Ascending aorta (tissue), 2 donors: Measurements from ENCODE around the gene R3HDM2. TPM values are rescaled to one million over a fixed set of nuclear protein-coding genes. Genes with fewer than 3 reads are reported as not detected.
A peak's percentile ranks its signal among the peaks of the same experiment; 100 is the strongest.
"Not testable (repeated sequence)": the region's sequence is repeated elsewhere in the genome, so short reads cannot be mapped to it uniquely, and the experiment has no call there.

Source experiments
- DNase-seq, 2 donors: peaks; one replicate each; pipeline ENCODE4 v3.0.0-alpha.2; 2019; ENCODE audit warnings: low spot score in 2 of 2
- H3K27ac ChIP-seq, 2 donors: fragments of 200-600 bp; sonication (generic); one replicate each; pipeline ENCODE4 v1.5.1; 2016 to 2017; ENCODE audit warnings: mild to moderate bottlenecking in 1 of 2
- H3K27me3 ChIP-seq: fragments of 200-600 bp; sonication (generic); one replicate; pipeline ENCODE4 v1.5.1; 2017
- H3K36me3 ChIP-seq, 2 donors: fragments of 200-600 bp; sonication (generic); one replicate each; pipeline ENCODE4 v1.5.1; 2016
- H3K4me1 ChIP-seq, 2 donors: fragments of 200-600 bp; sonication (generic); one replicate each; pipeline ENCODE4 v1.5.1; 2016 to 2017; ENCODE audit warnings: mild to moderate bottlenecking in 1 of 2
- H3K4me3 ChIP-seq, 2 donors: fragments of 200-600 bp; sonication (generic); one replicate each; pipeline ENCODE4 v1.5.1; 2016 to 2017; ENCODE audit warnings: mild to moderate bottlenecking in 1 of 2
- H3K9me3 ChIP-seq, 2 donors: fragments of 200-600 bp; sonication (generic); one replicate each; pipeline ENCODE4 v1.5.1; 2016
- CTCF ChIP-seq, 3 experiments: fragments of 200-600 bp in 2 of 3; fragments of 450-650 bp in 1 of 3; sonication (generic) in 2 of 3; IDR thresholded peaks; one replicate each; pipeline ENCODE4 v1.5.1; 2016 to 2019; ENCODE audit warnings: antibody characterized with exemption in 3 of 3, mild to moderate bottlenecking in 1 of 3, moderate library complexity in 1 of 3
- intact Hi-C: fragments of 100-400 bp; cut with DNase I; formaldehyde crosslinking; loops from one replicate; pipeline ENCODE4 v1.15.1; 2023
- total RNA-seq: library from RNA; depleted of rRNA; stranded (reverse); fragments of >200 nt; gene quantifications from one replicate; pipeline ENCODE4 v1.1.0, GENCODE V29; 2016

The R3HDM2 gene
- total RNA-seq, 1 donor from 2014 or later, result 49.5 TPM

GRCh38 chr12:57323416-57323815 is 107.4 kb downstream of the R3HDM2 start:
- no peaks in the 10 kb centered on the region for H3K4me1 ChIP-seq
- no peak overlapping the region for H3K27ac ChIP-seq
- H3K27me3 ChIP-seq, result no peaks in the 10 kb centered on the region
- H3K9me3 ChIP-seq, result no peaks in the 10 kb centered on the region
- TF ChIP-seq CTCF (IDR thresholded peaks at IDR 0.05), result no peak
- H3K36me3 ChIP-seq, result peaks cover 0 to 3% of the 10 kb centered on the region in 2 donors
- DNase-seq, result no peak
- intact Hi-C loops, result no loop called here
- H3K4me3 ChIP-seq, result no peak overlapping the region

- Histone ChIP-seq H3K27ac (no peak overlapping the region), H3K4me3 (no peak overlapping the region), H3K36me3 (no peaks in the 10 kb centered on the region), H3K27me3 (no peaks in the 10 kb centered on the region), H3K9me3 (no peaks in the 10 kb centered on the region), H3K4me1 (no peaks in the 10 kb centered on the region)
- intact Hi-C loops, result no loop called here
- no peak for TF ChIP-seq CTCF (IDR thresholded peaks at IDR 0.05)
- DNase-seq, result no peak
These were observed 110.2 kb downstream of the R3HDM2 start for GRCh38 chr12:57320639-57321038.

- Histone ChIP-seq H3K27me3 (no peaks in the 10 kb centered on the region), H3K4me1 (no peaks in the 10 kb centered on the region), H3K9me3 (no peaks in the 10 kb centered on the region), H3K4me3 (peak overlapping the region in 1 of 2 donors; percentile 27), H3K36me3 (no peaks in the 10 kb centered on the region), H3K27ac (peak overlapping the region; percentile 34 to 41)
- TF ChIP-seq CTCF (IDR thresholded peaks at IDR 0.05), result no peak
- DNase-seq, result no peak
- intact Hi-C loops, result no loop called here
These were observed 111.0 kb downstream of the R3HDM2 start for GRCh38 chr12:57319678-57320469.

GRCh38 chr12:57315681-57316080 is 115.2 kb downstream of the R3HDM2 start:
- Histone ChIP-seq H3K36me3 (no peaks in the 10 kb centered on the region), H3K4me1 (no peaks in the 10 kb centered on the region), H3K9me3 (no peaks in the 10 kb centered on the region), H3K4me3 (no peak overlapping the region), H3K27me3 (no peaks in the 10 kb centered on the region), H3K27ac (no peak overlapping the region)
- DNase-seq, result no peak
- intact Hi-C loops, result no loop called here
- TF ChIP-seq CTCF (IDR thresholded peaks at IDR 0.05), result no peak

- H3K4me3 ChIP-seq, H3K9me3 ChIP-seq, H3K27ac ChIP-seq, intact Hi-C loops, H3K27me3 ChIP-seq, DNase-seq, H3K36me3 ChIP-seq: not testable (repeated sequence)
- H3K4me1 ChIP-seq, result peaks cover 4 to 13% of the 10 kb centered on the region in 2 donors
These were observed 118.6 kb downstream of the R3HDM2 start for GRCh38 chr12:57312287-57312686.

GRCh38 chr12:57309420-57309819 is 121.4 kb downstream of the R3HDM2 start:
- H3K9me3 ChIP-seq, result no peaks in the 10 kb centered on the region
- peaks cover 4 to 13% of the 10 kb centered on the region in 2 donors for H3K4me1 ChIP-seq
- H3K4me3 ChIP-seq, result no peak overlapping the region
- no peaks in the 10 kb centered on the region for H3K27me3 ChIP-seq
- intact Hi-C loops, result no loop called here
- H3K27ac ChIP-seq, result peak overlapping the region; percentile 54 to 61
- no peak for DNase-seq
- no peaks in the 10 kb centered on the region for H3K36me3 ChIP-seq
- TF ChIP-seq CTCF (IDR thresholded peaks at IDR 0.05), result no peak
